HepG2 (cell line): ENCODE results near the gene IHH. TPM values are rescaled to one million over a fixed set of nuclear protein-coding genes. Genes with fewer than 3 reads are reported as not detected.

ENCODE experiments used
- ATAC-seq: fragments of 200-7000 bp; cut with Tn5 transposase; 3 replicates; pipeline ENCODE4 v1.9.1; 2020; ENCODE audit warnings: mild to moderate bottlenecking, moderate library complexity
- BruUV-seq: library from RNA; stranded (reverse); fragments of 400-500 nt; replicated peaks from 2 replicates; lab custom pipeline; 2021; lab: Mats Ljungman, UMichigan
- CTCF ChIA-PET: fragments of 300-600 bp; formaldehyde crosslinking; extraction: SDS; loops from one replicate; lab custom pipeline; 2021; ENCODE audit warnings: low total read pairs, inconsistent platforms, low intra/inter-chr PET ratio; lab: Yijun Ruan, JAX
- POLR2A ChIA-PET: fragments of 350-600 bp; sonication (Branson Sonifier 250); formaldehyde crosslinking; loops from one replicate; lab custom pipeline; 2020; ENCODE audit warnings: antibody characterized with exemption, inconsistent platforms; lab: Yijun Ruan, JAX
- DNase-seq: peaks from one replicate; pipeline ENCODE4 v3.0.0-alpha.2; 2015; ENCODE audit warnings: low spot score
- FAIRE-seq: peaks from 3 replicates; lab custom pipeline; 2011; peaks lifted over from hg19 to GRCh38; lab: Jason Lieb, UNC
- H2AFZ ChIP-seq: one replicate; pipeline ENCODE4 v1.6.1; 2011; ENCODE audit warnings: low read length, inconsistent platforms
- H3K27ac ChIP-seq: fragments of 300-600 bp; 3 replicates; pipeline ENCODE4 v1.8.0; 2011; ENCODE audit warnings: mixed run types, mild to moderate bottlenecking, mixed read lengths, low read length, inconsistent platforms; ENCODE audit not compliant: insufficient read depth; ENCODE audit errors: extremely low read length
- H3K27me3 ChIP-seq, 2 experiments: fragments of 200-600 bp in 1 of 2; 2 replicates in 1 of 2; 3 replicates in 1 of 2; pipeline versions ENCODE4 v1.6.0 to v1.8.0; 2011; ENCODE audit warnings: low read length in 2 of 2, mild to moderate bottlenecking in 2 of 2, moderate library complexity in 2 of 2, inconsistent platforms in 1 of 2; ENCODE audit not compliant: insufficient read depth in 2 of 2, control insufficient read depth in 1 of 2
- H3K36me3 ChIP-seq, 2 experiments: fragments of 200-600 bp in 1 of 2; replicated peaks in 1 of 2; 2 replicates in 1 of 2; 3 replicates in 1 of 2; pipeline versions ENCODE4 v1.5.1 to v1.8.0; 2011; ENCODE audit warnings: low read length in 2 of 2, inconsistent platforms in 1 of 2; ENCODE audit not compliant: insufficient read depth in 2 of 2, control insufficient read depth in 1 of 2
- H3K4me1 ChIP-seq: 2 replicates; pipeline ENCODE4 v1.5.1; 2012; ENCODE audit warnings: low read length, inconsistent platforms; ENCODE audit not compliant: insufficient read depth
- H3K4me2 ChIP-seq: 2 replicates; pipeline ENCODE4 v1.6.0; 2011; ENCODE audit warnings: low read depth, low read length, inconsistent platforms
- H3K4me3 ChIP-seq, 3 experiments: fragments of 200-600 bp in 1 of 3; sonication (generic), shearing (Covaris generic) in 1 of 3; replicated peaks in 1 of 3; 2 replicates each; pipeline ENCODE4 v1.5.1; 2011 to 2016; ENCODE audit warnings: low read length in 3 of 3, inconsistent platforms in 2 of 3, low read depth in 2 of 3, mild to moderate bottlenecking in 2 of 3, control low read depth in 1 of 3, mixed read lengths in 1 of 3; ENCODE audit not compliant: insufficient read depth in 1 of 3
- H3K79me2 ChIP-seq: one replicate; pipeline ENCODE4 v1.6.1; 2011; ENCODE audit warnings: low read length, inconsistent platforms; ENCODE audit not compliant: insufficient read depth
- H3K9ac ChIP-seq: 2 replicates; pipeline ENCODE4 v1.6.0; 2011; ENCODE audit warnings: mild to moderate bottlenecking, low read depth, low read length, inconsistent platforms; ENCODE audit not compliant: insufficient read depth
- H3K9me3 ChIP-seq: 2 replicates; pipeline ENCODE4 v1.5.1; 2012; ENCODE audit warnings: mild to moderate bottlenecking, low read length
- H4K20me1 ChIP-seq: 2 replicates; pipeline ENCODE4 v1.6.0; 2011; ENCODE audit warnings: inconsistent platforms, mild to moderate bottlenecking, low read length, moderate library complexity; ENCODE audit not compliant: insufficient read depth
- EZH2 ChIP-seq: conservative IDR thresholded peaks from 2 replicates; pipeline ENCODE4 v1.6.1; 2012; ENCODE audit warnings: mild to moderate bottlenecking, low read depth, low read length, moderate library complexity
- FOSL2 ChIP-seq: sonication (generic); formaldehyde crosslinking; IDR thresholded peaks from 2 replicates; pipeline ENCODE4 v1.4.0; 2020; ENCODE audit warnings: missing genetic modification reagents
- GATA4 ChIP-seq: sonication (generic); IDR thresholded peaks from 2 replicates; pipeline ENCODE4 v1.6.1; 2016; ENCODE audit warnings: antibody characterized with exemption, low read depth, borderline replicate concordance
- ZKSCAN5 ChIP-seq: sonication (generic); formaldehyde crosslinking; IDR thresholded peaks from 2 replicates; pipeline ENCODE4 v1.5.1; 2020; ENCODE audit warnings: mild to moderate bottlenecking, missing genetic modification reagents
- ZNF263 ChIP-seq: sonication (generic); formaldehyde crosslinking; IDR thresholded peaks from 2 replicates; pipeline ENCODE4 v1.4.0; 2020; ENCODE audit warnings: missing genetic modification reagents
- ZNF619 ChIP-seq: sonication (generic); formaldehyde crosslinking; IDR thresholded peaks from 2 replicates; pipeline ENCODE4 v1.4.0; 2020; ENCODE audit warnings: mild to moderate bottlenecking, missing genetic modification reagents
- ZNF687 ChIP-seq: sonication (generic); formaldehyde crosslinking; IDR thresholded peaks from 2 replicates; pipeline ENCODE4 v1.5.1; 2020; ENCODE audit warnings: mild to moderate bottlenecking, missing genetic modification reagents, moderate library complexity
- WGBS: methylation state at CpG from one replicate; pipeline ENCODE4 v1.1.6; 2017; ENCODE audit warnings: low lambda C conversion rate; 5-methylcytosine and 5-hydroxymethylcytosine counted together
- in situ Hi-C: cut with HindIII; loops from 2 replicates; pipeline ENCODE4 v1.10.0; 2017; ENCODE audit warnings: low pct_unique_long_range_greater_than_20kb; ENCODE audit not compliant: extremely low pct_ligation_motif_present
- intact Hi-C: fragments of 100-400 bp; cut with micrococcal nuclease; formaldehyde crosslinking; loops from one replicate; pipeline ENCODE4 v1.10.0; 2022; ENCODE audit not compliant: unreplicated experiment
- polyA plus RNA-seq, 8 experiments: library from polyadenylated mRNA; depleted of rRNA in 3 of 8; stranded (reverse) in 7 of 8; unstranded in 1 of 8; fragments of >200 nt; fragmentation: Illumina TruSeq in 4 of 8; extraction: Trizol in 4 of 8; gene quantifications; 2 replicates each; pipeline versions ENCODE4 v1.2.1 to v1.2.3, GENCODE V29; 2011 to 2016; ENCODE audit warnings: low read depth in 4 of 8, missing spikeins in 1 of 8, mixed read lengths in 1 of 8; ENCODE audit not compliant: insufficient read depth in 1 of 8
- total RNA-seq, 5 experiments: library from RNA; depleted of rRNA; stranded (reverse); fragments of >200 nt; fragmentation: Illumina TruSeq; extraction: Trizol; gene quantifications; 2 replicates each; pipeline ENCODE4 v1.2.3, GENCODE V29; 2016; ENCODE audit warnings: low read depth in 1 of 5
- TF ChIP-seq, protein P1 (sequence below): IDR thresholded peaks from 2 replicates; pipeline ENCODE4 v1.6.1; 2012; ENCODE audit warnings: inconsistent platforms
- TF ChIP-seq, protein P2 (sequence below): sonication (generic); formaldehyde crosslinking; IDR thresholded peaks from 2 replicates; pipeline ENCODE4 v1.5.1; 2020; ENCODE audit warnings: missing genetic modification reagents, mild to moderate bottlenecking, borderline replicate concordance

Gene IHH
- total and polyA plus RNA-seq, 2 of the 13 experiments (the other 11 are each of a cell fraction or from before 2014, with no cell fraction given) = 0.42 TPM; not detected in 1

DNA sequence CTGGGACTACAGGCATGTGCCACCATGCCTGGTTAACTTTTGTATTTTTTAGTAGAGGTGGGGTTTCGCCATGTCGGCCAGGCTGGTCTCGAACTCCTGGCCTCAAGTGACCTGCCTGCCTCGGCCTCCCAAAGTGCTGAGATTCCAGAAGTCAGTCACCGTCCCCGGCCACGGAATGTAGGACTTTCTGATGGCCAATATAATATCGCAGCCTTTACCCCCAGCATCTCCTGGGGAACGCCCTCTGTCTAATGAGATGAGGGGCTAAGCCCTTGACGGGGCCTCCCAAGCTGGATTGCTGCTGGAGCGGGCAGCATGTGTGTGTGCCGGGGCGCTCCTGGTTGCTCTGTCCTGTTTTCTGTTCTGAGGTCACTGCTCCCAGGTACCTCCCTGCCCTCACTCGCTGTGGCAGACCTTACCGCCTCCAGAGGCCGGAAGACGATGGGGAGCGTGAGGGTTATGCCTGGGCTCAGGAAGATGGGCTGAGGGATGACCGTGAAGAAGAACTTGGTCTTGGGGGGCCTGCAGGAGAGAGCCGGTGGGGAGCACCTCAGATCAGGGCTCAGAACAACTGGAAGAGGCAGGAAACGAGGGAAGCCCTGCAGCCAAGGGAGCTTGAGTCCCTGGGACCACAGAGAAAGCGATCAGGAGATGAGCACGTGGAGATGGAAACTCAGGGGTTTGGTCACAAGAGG lies 28.5 kb downstream of the IHH start:
- in situ Hi-C loops = no loop called here

GRCh38 chr2:219031005-219031738 lies 29.5 kb downstream of the IHH start:
- intact Hi-C loops = no loop called here
- Histone ChIP-seq H3K4me3 (no peak overlapping the region), H3K4me1 (no peaks in the 10 kb centered on the region), H3K27me3 (peaks cover 13 to 78% of the 10 kb centered on the region in 2 experiments), H4K20me1 (peaks cover 12% of the 10 kb centered on the region; the same call in 1 of the 2 replicates), H3K9me3 (no peaks in the 10 kb centered on the region), H3K9ac (no peak overlapping the region), H3K79me2 (no peaks in the 10 kb centered on the region), H3K27ac (no peak overlapping the region), H3K36me3 (no peaks in the 10 kb centered on the region), H3K4me2 (no peak overlapping the region), H2AFZ (no peak overlapping the region)
- ChIA-PET CTCF (interaction anchor here (3.1 to 3.2 kb wide), 2 partner anchors 88 to 124 kb away, joined by 27 to 48 read pairs; no protein-coding TSS in a partner anchor), POLR2A (no interaction called here)
- 48% methylated on average over 7 of the region's 21 CpGs for WGBS
- ATAC-seq (no peak), DNase-seq (no peak), FAIRE-seq (no peak)
- no TSS peak for BruUV-seq
- in situ Hi-C loops = no loop called here
- TF ChIP-seq, protein P1, sequence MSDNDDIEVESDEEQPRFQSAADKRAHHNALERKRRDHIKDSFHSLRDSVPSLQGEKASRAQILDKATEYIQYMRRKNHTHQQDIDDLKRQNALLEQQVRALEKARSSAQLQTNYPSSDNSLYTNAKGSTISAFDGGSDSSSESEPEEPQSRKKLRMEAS = peak; percentile 47; the same call in 1 of the 2 replicates
- no peak for TF ChIP-seq ZKSCAN5 (CRISPR knock-in tag)
- TF ChIP-seq EZH2 = peak; percentile 79; the same call in 1 of the 2 replicates
- TF ChIP-seq FOSL2 = no peak
- TF ChIP-seq, protein P2, sequence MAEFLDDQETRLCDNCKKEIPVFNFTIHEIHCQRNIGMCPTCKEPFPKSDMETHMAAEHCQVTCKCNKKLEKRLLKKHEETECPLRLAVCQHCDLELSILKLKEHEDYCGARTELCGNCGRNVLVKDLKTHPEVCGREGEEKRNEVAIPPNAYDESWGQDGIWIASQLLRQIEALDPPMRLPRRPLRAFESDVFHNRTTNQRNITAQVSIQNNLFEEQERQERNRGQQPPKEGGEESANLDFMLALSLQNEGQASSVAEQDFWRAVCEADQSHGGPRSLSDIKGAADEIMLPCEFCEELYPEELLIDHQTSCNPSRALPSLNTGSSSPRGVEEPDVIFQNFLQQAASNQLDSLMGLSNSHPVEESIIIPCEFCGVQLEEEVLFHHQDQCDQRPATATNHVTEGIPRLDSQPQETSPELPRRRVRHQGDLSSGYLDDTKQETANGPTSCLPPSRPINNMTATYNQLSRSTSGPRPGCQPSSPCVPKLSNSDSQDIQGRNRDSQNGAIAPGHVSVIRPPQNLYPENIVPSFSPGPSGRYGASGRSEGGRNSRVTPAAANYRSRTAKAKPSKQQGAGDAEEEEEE (CRISPR knock-in tag) = no peak
- TF ChIP-seq GATA4 = no peak
- TF ChIP-seq ZNF687 = no peak

More for the DNA sequence above, 28.5 kb downstream of the IHH start:
- no peak overlapping the region for H2AFZ ChIP-seq
- H3K36me3 ChIP-seq = no peaks in the 10 kb centered on the region
- ChIA-PET CTCF (no interaction called here), POLR2A (no interaction called here)
- no peak overlapping the region for H3K4me2 ChIP-seq
- intact Hi-C loops = no loop called here
- DNase-seq (no peak), FAIRE-seq (no peak), ATAC-seq (no peak)
- peaks cover 1% of the 10 kb centered on the region for H3K4me1 ChIP-seq
- no peak overlapping the region for H3K4me3 ChIP-seq
- BruUV-seq = no TSS peak
- no peak overlapping the region for H3K27ac ChIP-seq
- peaks cover 8% of the 10 kb centered on the region; the same call in 1 of the 2 replicates for H4K20me1 ChIP-seq
- TF ChIP-seq ZNF619 (CRISPR knock-in tag) = no peak
- TF ChIP-seq ZNF263 (CRISPR knock-in tag) = peak; percentile 63; the same call in 1 of the 2 replicates
- H3K79me2 ChIP-seq = no peaks in the 10 kb centered on the region
- no peaks in the 10 kb centered on the region for H3K9me3 ChIP-seq
- H3K9ac ChIP-seq = no peak overlapping the region
- H3K27me3 ChIP-seq = peaks cover 12 to 69% of the 10 kb centered on the region in 2 experiments; a peak in 4 of 5 replicates
- 17% methylated on average over 20 of the region's 23 CpGs for whole genome bisulfite sequencing
